B cell (primary cell): ENCODE data around the gene KSR2. TPM values are rescaled to one million over a fixed set of nuclear protein-coding genes. Genes with fewer than 3 reads are reported as not detected.

Experiments
- ATAC-seq: fragments of 200-7000 bp; cut with Tn5 transposase; one replicate; pipeline ENCODE4 v1.10.0; 2021; ENCODE audit warnings: low read depth, mild to moderate bottlenecking, moderate number of reproducible peaks, moderate library complexity
- CTCF ChIA-PET: fragments of 350-600 bp; sonication (Branson Sonifier 250); formaldehyde crosslinking; loops from one replicate; lab custom pipeline; 2021; ENCODE audit warnings: antibody characterized with exemption, inconsistent platforms; lab: Charles Lee
- POLR2A ChIA-PET: fragments of 350-600 bp; sonication (Branson Sonifier 250); formaldehyde crosslinking; loops from one replicate; lab custom pipeline; 2021; ENCODE audit warnings: antibody characterized with exemption; lab: Charles Lee
- DNase-seq: peaks from one replicate; pipeline ENCODE4 v3.0.0; 2013
- H2AFZ ChIP-seq: 2 replicates; pipeline ENCODE4 v1.6.1; 2012; ENCODE audit warnings: mild to moderate bottlenecking, low read depth, low read length; ENCODE audit not compliant: insufficient read depth, poor library complexity, severe bottlenecking
- H3K27ac ChIP-seq, 2 donors: 1 replicate in 1 of 2; 2 replicates in 1 of 2; pipeline ENCODE4 v1.5.1; 2012 to 2013; ENCODE audit warnings: low read length in 2 of 2, mild to moderate bottlenecking in 2 of 2, moderate library complexity in 1 of 2
- H3K27me3 ChIP-seq, 4 experiments: fragments of 200-600 bp in 1 of 4; sonication (generic) in 1 of 4; replicated peaks in 1 of 4; 1 replicate in 2 of 4; 2 replicates in 2 of 4; pipeline versions ENCODE4 v1.6.1 to v1.7.0; 2013 to 2016; ENCODE audit warnings: low read length in 3 of 4, mild to moderate bottlenecking in 2 of 4, mixed read lengths in 1 of 4, moderate library complexity in 1 of 4; ENCODE audit not compliant: insufficient read depth in 4 of 4, control insufficient read depth in 3 of 4; ENCODE audit errors: control extremely low read depth in 1 of 4
- H3K36me3 ChIP-seq, 2 experiments: replicated peaks in 1 of 2; 1 replicate in 1 of 2; 2 replicates in 1 of 2; pipeline versions ENCODE4 v1.6.1 to v1.7.1; 2013; ENCODE audit warnings: low read length in 1 of 2; ENCODE audit not compliant: insufficient read depth in 2 of 2, control insufficient read depth in 1 of 2; ENCODE audit errors: control extremely low read depth in 1 of 2, extremely low read depth in 1 of 2
- H3K4me1 ChIP-seq, 2 donors: fragments of 200-600 bp in 1 of 2; sonication (generic) in 1 of 2; 1 replicate in 1 of 2; 2 replicates in 1 of 2; pipeline versions ENCODE4 v1.5.1 to v1.6.1; 2013 to 2017; ENCODE audit warnings: low read length in 2 of 2; ENCODE audit not compliant: control insufficient read depth in 2 of 2, insufficient read depth in 2 of 2
- H3K4me2 ChIP-seq: replicated peaks from 2 replicates; pipeline ENCODE3; 2012; ENCODE audit warnings: mild to moderate bottlenecking, low read depth, low read length; ENCODE audit not compliant: poor library complexity, severe bottlenecking
- H3K4me3 ChIP-seq, 5 experiments: fragments of 200-600 bp in 1 of 5; sonication (generic) in 1 of 5; 1 replicate in 3 of 5; 2 replicates in 2 of 5; pipeline versions ENCODE4 v1.5.1 to v1.7.0; 2011 to 2016; ENCODE audit warnings: low read length in 4 of 5, mild to moderate bottlenecking in 4 of 5, low read depth in 2 of 5, control low read depth in 1 of 5, moderate library complexity in 1 of 5; ENCODE audit not compliant: insufficient read depth in 1 of 5; ENCODE audit errors: control extremely low read depth in 1 of 5, extremely low read depth in 1 of 5
- H3K79me2 ChIP-seq: fragments of 200-600 bp; sonication (generic); one replicate; pipeline ENCODE4 v1.6.0; 2016; ENCODE audit warnings: low read length; ENCODE audit not compliant: control insufficient read depth, insufficient read depth
- H3K9ac ChIP-seq: fragments of 200-600 bp; sonication (generic); 2 replicates; pipeline ENCODE4 v1.6.1; 2017; ENCODE audit warnings: mild to moderate bottlenecking, low read length, moderate library complexity
- H3K9me3 ChIP-seq, 3 donors: one replicate each; pipeline versions ENCODE4 v1.6.1 to v1.7.1; 2013; ENCODE audit warnings: low read length in 2 of 3; ENCODE audit not compliant: control insufficient read depth in 2 of 3, insufficient read depth in 1 of 3; ENCODE audit errors: control extremely low read depth in 1 of 3
- H4K20me1 ChIP-seq: 2 replicates; pipeline ENCODE4 v1.6.0; 2012; ENCODE audit warnings: mild to moderate bottlenecking, low read length; ENCODE audit not compliant: insufficient read depth, control insufficient read depth, poor library complexity, severe bottlenecking
- H3K27ac Mint-ChIP-seq: one replicate; pipeline ENCODE4 v1.8.0; 2021; ENCODE audit warnings: mixed read lengths
- H3K27me3 Mint-ChIP-seq: one replicate; pipeline ENCODE4 v1.8.0; 2021; ENCODE audit warnings: mixed read lengths
- H3K4me1 Mint-ChIP-seq: one replicate; pipeline ENCODE4 v1.8.0; 2021; ENCODE audit warnings: mixed read lengths
- H3K4me3 Mint-ChIP-seq: one replicate; pipeline ENCODE4 v1.8.0; 2021; ENCODE audit warnings: mixed read lengths
- H3K9me3 Mint-ChIP-seq: one replicate; pipeline ENCODE4 v1.8.0; 2022; ENCODE audit warnings: mixed read lengths; ENCODE audit not compliant: insufficient read depth
- CTCF ChIP-seq: fragments of 200-600 bp; IDR thresholded peaks from one replicate; pipeline ENCODE4 v1.8.0; 2022; ENCODE audit warnings: antibody characterized with exemption, mild to moderate bottlenecking
- EZH2 ChIP-seq: IDR thresholded peaks from 2 replicates; pipeline ENCODE4 v1.6.1; 2012; ENCODE audit warnings: borderline replicate concordance, low read depth, mild to moderate bottlenecking, moderate library complexity, low read length; ENCODE audit not compliant: insufficient read depth, poor library complexity, severe bottlenecking
- WGBS: methylation state at CpG from one replicate; pipeline ENCODE4 v1.1.5; 2013; ENCODE audit warnings: missing lambda C conversion rate; ENCODE audit not compliant: insufficient coverage; 5-methylcytosine and 5-hydroxymethylcytosine counted together
- intact Hi-C: fragments of 100-400 bp; cut with micrococcal nuclease; formaldehyde crosslinking; loops from one replicate; pipeline ENCODE4 v1.10.0; 2022
- polyA plus RNA-seq: library from polyadenylated mRNA; depleted of rRNA; stranded (reverse); fragments of >200 nt; gene quantifications from 2 replicates; pipeline ENCODE4 v1.2.3, GENCODE V29; 2012
- total RNA-seq, 2 donors: library from RNA; stranded (reverse); fragments of 120-200 nt in 1 of 2; gene quantifications; 1 replicate in 1 of 2; 2 replicates in 1 of 2; pipeline versions ENCODE4 v1.2.3 to v1.2.4, GENCODE V29; 2013 to 2022

Gene KSR2
- total and polyA plus RNA-seq, 2 donors (not counting 1 experiment from before 2014, with no cell fraction given), result not detected

GRCh38 chr12:117797202-117797601, 171.6 kb downstream of the KSR2 start:
- no peaks in the 10 kb centered on the region for H3K27me3 ChIP-seq
- TF ChIP-seq CTCF, result no peak
- no peak for TF ChIP-seq EZH2
- Mint-ChIP-seq H3K27me3 (no peaks in the 10 kb centered on the region), H3K4me3 (no peak overlapping the region), H3K27ac (no peak overlapping the region), H3K9me3 (no peaks in the 10 kb centered on the region), H3K4me1 (no peaks in the 10 kb centered on the region)
- ATAC-seq, result no peak
- H3K36me3 ChIP-seq, result no peaks in the 10 kb centered on the region
- no peaks in the 10 kb centered on the region for H3K79me2 ChIP-seq
- 100% methylated on average over 1 of the region's 3 CpGs for WGBS
- peaks cover 0 to 15% (median 1%) of the 10 kb centered on the region in 3 donors for H3K9me3 ChIP-seq
- no peak overlapping the region for H3K9ac ChIP-seq
- H2AFZ ChIP-seq, result no peak overlapping the region
- ChIA-PET CTCF (no interaction called here), POLR2A (no interaction called here)
- H3K4me1 ChIP-seq, result no peaks in the 10 kb centered on the region
- intact Hi-C loops, result no loop called here
- H3K27ac ChIP-seq, result no peak overlapping the region
- no peaks in the 10 kb centered on the region for H4K20me1 ChIP-seq
- H3K4me2 ChIP-seq, result no peak overlapping the region
- DNase-seq, result no peak
- no peak overlapping the region for H3K4me3 ChIP-seq

DNA sequence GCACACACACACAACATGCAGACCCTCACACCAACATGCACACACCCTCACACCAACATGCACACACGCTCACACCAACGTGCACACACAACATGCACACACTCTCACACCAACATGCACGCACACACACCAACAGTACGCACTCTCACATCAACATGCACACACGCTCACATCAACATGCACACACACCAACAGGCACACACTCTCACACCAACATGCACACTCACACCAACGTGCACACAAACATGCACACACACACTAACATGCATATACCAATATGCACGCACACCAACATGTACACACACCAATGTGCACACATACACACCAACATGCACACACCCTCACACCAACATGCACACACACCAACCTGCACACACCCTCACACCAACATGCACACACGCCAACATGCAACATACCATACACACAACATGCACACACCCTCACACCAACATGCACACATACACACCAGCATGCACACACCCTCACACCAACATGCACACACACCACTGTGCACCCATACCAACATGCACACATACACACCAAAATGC, 175.8 kb downstream of the KSR2 start:
- no peak for DNase-seq
- ATAC-seq, result no peak
- no peaks in the 10 kb centered on the region for H4K20me1 ChIP-seq
- no peaks in the 10 kb centered on the region for H3K4me1 ChIP-seq
- TF ChIP-seq EZH2 (no peak), CTCF (no peak)
- H3K9me3 ChIP-seq, result peaks cover 0 to 6% (median 1%) of the 10 kb centered on the region in 3 donors
- no peak overlapping the region for H3K4me2 ChIP-seq
- no peak overlapping the region for H2AFZ ChIP-seq
- H3K27me3 ChIP-seq, result no peaks in the 10 kb centered on the region
- H3K27me3 Mint-ChIP-seq, result peaks cover 8% of the 10 kb centered on the region
- H3K4me1 Mint-ChIP-seq, result no peaks in the 10 kb centered on the region
- H3K27ac ChIP-seq, result no peak overlapping the region
- intact Hi-C loops, result no loop called here
- no peaks in the 10 kb centered on the region for H3K79me2 ChIP-seq
- CTCF ChIA-PET, result no interaction called here
- no peak overlapping the region for H3K4me3 Mint-ChIP-seq
- no peak overlapping the region for H3K27ac Mint-ChIP-seq
- no peaks in the 10 kb centered on the region for H3K36me3 ChIP-seq
- no peak overlapping the region for H3K4me3 ChIP-seq
- no peaks in the 10 kb centered on the region for H3K9me3 Mint-ChIP-seq
- no peak overlapping the region for H3K9ac ChIP-seq
- POLR2A ChIA-PET, result no interaction called here
- WGBS, result 88% methylated on average over 8 of the region's 8 CpGs
